CD14-positive monocyte (primary cell): Measurements from ENCODE around the gene SRSF7. TPM values are rescaled to one million over a fixed set of nuclear protein-coding genes. Genes with fewer than 3 reads are reported as not detected.

Experiments used
- DNase-seq, 3 donors: peaks; one replicate each; pipeline ENCODE4 v3.0.0-alpha.2; 2011 to 2022
- H2AFZ ChIP-seq: 2 replicates; pipeline ENCODE4 v1.6.0; 2012; ENCODE audit warnings: mild to moderate bottlenecking, low read depth, low read length, inconsistent platforms; ENCODE audit not compliant: insufficient read depth, poor library complexity, severe bottlenecking
- H3K27ac ChIP-seq, 2 donors: 1 replicate in 1 of 2; 2 replicates in 1 of 2; pipeline ENCODE4 v1.5.1; 2012 to 2013; ENCODE audit warnings: low read length in 2 of 2, control low read depth in 1 of 2, inconsistent platforms in 1 of 2, low read depth in 1 of 2, mild to moderate bottlenecking in 1 of 2
- H3K27me3 ChIP-seq, 2 donors: one replicate each; pipeline versions ENCODE4 v1.6.0 to v1.6.1; 2011 to 2013; ENCODE audit warnings: low read length in 2 of 2; ENCODE audit not compliant: control insufficient read depth in 2 of 2, insufficient read depth in 2 of 2
- H3K36me3 ChIP-seq, 2 donors: replicated peaks in 1 of 2; 1 replicate in 1 of 2; 2 replicates in 1 of 2; pipeline versions ENCODE4 v1.5.1 to v1.6.1; 2012 to 2013; ENCODE audit warnings: low read length in 2 of 2, control low read depth in 1 of 2, inconsistent platforms in 1 of 2, mild to moderate bottlenecking in 1 of 2; ENCODE audit not compliant: insufficient read depth in 2 of 2, control insufficient read depth in 1 of 2
- H3K4me1 ChIP-seq, 2 donors: 1 replicate in 1 of 2; 2 replicates in 1 of 2; pipeline versions ENCODE4 v1.5.1 to v1.6.1; 2012 to 2013; ENCODE audit warnings: low read length in 2 of 2, control low read depth in 1 of 2, inconsistent platforms in 1 of 2, mild to moderate bottlenecking in 1 of 2, moderate library complexity in 1 of 2; ENCODE audit not compliant: insufficient read depth in 2 of 2, control insufficient read depth in 1 of 2
- H3K4me2 ChIP-seq: replicated peaks from 2 replicates; pipeline ENCODE3; 2012; ENCODE audit warnings: low read length, moderate library complexity, mild to moderate bottlenecking; ENCODE audit not compliant: poor library complexity, severe bottlenecking; ENCODE audit errors: extremely low read depth
- H3K4me3 ChIP-seq, 3 experiments: fragments of 200-600 bp in 1 of 3; sonication (generic) in 1 of 3; replicated peaks in 1 of 3; 1 replicate in 2 of 3; 2 replicates in 1 of 3; pipeline ENCODE4 v1.5.1; 2011 to 2013; ENCODE audit warnings: low read length in 3 of 3, mild to moderate bottlenecking in 3 of 3, control low read depth in 2 of 3, low read depth in 2 of 3, inconsistent platforms in 1 of 3, moderate library complexity in 1 of 3
- H3K79me2 ChIP-seq: 2 replicates; pipeline ENCODE4 v1.6.0; 2012; ENCODE audit warnings: mild to moderate bottlenecking, control low read depth, inconsistent platforms, low read length, moderate library complexity; ENCODE audit not compliant: insufficient read depth
- H3K9ac ChIP-seq: 2 replicates; pipeline ENCODE4 v1.6.0; 2017; ENCODE audit warnings: low read length, mild to moderate bottlenecking; ENCODE audit not compliant: insufficient read depth, poor library complexity, severe bottlenecking
- H3K9me3 ChIP-seq, 2 donors: replicated peaks in 1 of 2; 1 replicate in 1 of 2; 2 replicates in 1 of 2; pipeline versions ENCODE4 v1.5.1 to v1.6.1; 2012 to 2013; ENCODE audit warnings: low read length in 2 of 2, control low read depth in 1 of 2; ENCODE audit not compliant: control insufficient read depth in 1 of 2, insufficient read depth in 1 of 2
- H4K20me1 ChIP-seq: 2 replicates; pipeline ENCODE4 v1.6.0; 2012; ENCODE audit warnings: mild to moderate bottlenecking, low read length, control low read depth, moderate library complexity; ENCODE audit not compliant: insufficient read depth
- H3K27ac Mint-ChIP-seq, 7 donors: one replicate each; pipeline ENCODE4 v1.8.0; 2020; ENCODE audit warnings: mild to moderate bottlenecking in 7 of 7, mixed read lengths in 7 of 7, moderate library complexity in 6 of 7, inconsistent platforms in 2 of 7
- H3K27me3 Mint-ChIP-seq, 3 donors: one replicate each; pipeline ENCODE4 v1.8.0; 2021 to 2022; ENCODE audit warnings: low read depth in 3 of 3, mild to moderate bottlenecking in 3 of 3, mixed read lengths in 3 of 3, moderate library complexity in 3 of 3, inconsistent platforms in 1 of 3
- H3K36me3 Mint-ChIP-seq, 2 donors: one replicate each; pipeline ENCODE4 v1.8.0; 2020; ENCODE audit warnings: mixed read lengths in 2 of 2, inconsistent platforms in 1 of 2, mild to moderate bottlenecking in 1 of 2
- H3K4me1 Mint-ChIP-seq: one replicate; pipeline ENCODE4 v1.8.0; 2020; ENCODE audit warnings: mild to moderate bottlenecking, mixed read lengths
- H3K4me3 Mint-ChIP-seq, 2 donors: one replicate each; pipeline ENCODE4 v1.8.0; 2020; ENCODE audit warnings: mild to moderate bottlenecking in 2 of 2, mixed read lengths in 2 of 2, moderate library complexity in 1 of 2
- H3K9me3 Mint-ChIP-seq, 7 donors: one replicate each; pipeline ENCODE4 v1.8.0; 2020 to 2022; ENCODE audit warnings: mixed read lengths in 7 of 7, mild to moderate bottlenecking in 6 of 7, moderate library complexity in 6 of 7, inconsistent platforms in 2 of 7
- WGBS: methylation state at CpG from one replicate; pipeline ENCODE4 v1.1.5; 2013; ENCODE audit warnings: missing lambda C conversion rate; ENCODE audit not compliant: insufficient coverage; 5-methylcytosine and 5-hydroxymethylcytosine counted together
- intact Hi-C, 2 donors: fragments of 100-400 bp; cut with micrococcal nuclease; formaldehyde crosslinking; loops; one replicate each; pipeline versions ENCODE4 v1.15.0 to v1.15.1; 2023
- polyA plus RNA-seq, 3 donors: library from polyadenylated mRNA; depleted of rRNA in 1 of 3; unstranded in 2 of 3; stranded (reverse) in 1 of 3; fragments of 300-500 nt in 2 of 3; fragments of >200 nt in 1 of 3; fragmentation: Illumina TruSeq in 2 of 3; gene quantifications; 1 replicate in 2 of 3; 2 replicates in 1 of 3; pipeline ENCODE4 v1.2.3, GENCODE V29; 2012 to 2021
- TF ChIP-seq, protein P1 (sequence below): fragments of 200-600 bp; IDR thresholded peaks from one replicate; pipeline ENCODE4 v1.8.0; 2022; ENCODE audit warnings: antibody characterized with exemption, mild to moderate bottlenecking

The SRSF7 gene
- polyA plus RNA-seq, 3 donors = 226 to 299 (median 246) TPM

DNA sequence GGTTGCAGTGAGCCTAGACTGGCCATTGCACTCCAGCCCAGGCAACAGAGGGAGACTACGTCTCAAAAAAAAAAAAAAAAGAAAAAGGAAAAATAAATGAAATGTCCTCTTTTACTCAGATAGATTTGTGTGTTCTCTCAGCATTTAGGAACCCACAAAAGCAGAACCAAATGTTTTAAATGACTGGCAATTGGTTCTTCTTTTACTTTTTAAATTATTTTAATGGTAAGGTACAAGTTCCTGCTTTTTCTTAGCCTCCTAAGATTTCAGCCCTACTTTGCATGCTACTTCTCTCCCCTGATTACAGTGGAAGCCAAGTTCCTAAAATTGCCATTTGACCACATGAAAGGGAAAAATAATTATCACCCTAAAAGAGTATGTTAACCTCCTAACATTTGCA, 23.5 kb downstream of the SRSF7 start:
- no peaks in the 10 kb centered on the region for H3K27me3 ChIP-seq
- peaks cover 6 to 33% of the 10 kb centered on the region in 2 donors for H3K36me3 ChIP-seq
- H3K4me3 ChIP-seq = no peak overlapping the region
- H3K27ac ChIP-seq = no peak overlapping the region
- intact Hi-C loops = loop anchor here (1.0 to 5.0 kb wide), 2 partner anchors 17 to 145 kb away; no protein-coding TSS in a partner anchor
- H3K79me2 ChIP-seq = no peaks in the 10 kb centered on the region
- no peak overlapping the region for H2AFZ ChIP-seq
- H3K9me3 Mint-ChIP-seq = no peaks in the 10 kb centered on the region
- WGBS = no CpG with 5 or more reads among the region's 1 CpG
- H3K27ac Mint-ChIP-seq = peak overlapping the region in 4 of 7 donors; percentile 30 to 61 (median 44)
- no peak overlapping the region for H3K4me2 ChIP-seq
- H3K27me3 Mint-ChIP-seq = peaks cover 0 to 2% (median 2%) of the 10 kb centered on the region in 3 donors
- no peaks in the 10 kb centered on the region for H4K20me1 ChIP-seq
- no peak for DNase-seq
- no peak overlapping the region for H3K4me3 Mint-ChIP-seq
- TF ChIP-seq, protein P1, sequence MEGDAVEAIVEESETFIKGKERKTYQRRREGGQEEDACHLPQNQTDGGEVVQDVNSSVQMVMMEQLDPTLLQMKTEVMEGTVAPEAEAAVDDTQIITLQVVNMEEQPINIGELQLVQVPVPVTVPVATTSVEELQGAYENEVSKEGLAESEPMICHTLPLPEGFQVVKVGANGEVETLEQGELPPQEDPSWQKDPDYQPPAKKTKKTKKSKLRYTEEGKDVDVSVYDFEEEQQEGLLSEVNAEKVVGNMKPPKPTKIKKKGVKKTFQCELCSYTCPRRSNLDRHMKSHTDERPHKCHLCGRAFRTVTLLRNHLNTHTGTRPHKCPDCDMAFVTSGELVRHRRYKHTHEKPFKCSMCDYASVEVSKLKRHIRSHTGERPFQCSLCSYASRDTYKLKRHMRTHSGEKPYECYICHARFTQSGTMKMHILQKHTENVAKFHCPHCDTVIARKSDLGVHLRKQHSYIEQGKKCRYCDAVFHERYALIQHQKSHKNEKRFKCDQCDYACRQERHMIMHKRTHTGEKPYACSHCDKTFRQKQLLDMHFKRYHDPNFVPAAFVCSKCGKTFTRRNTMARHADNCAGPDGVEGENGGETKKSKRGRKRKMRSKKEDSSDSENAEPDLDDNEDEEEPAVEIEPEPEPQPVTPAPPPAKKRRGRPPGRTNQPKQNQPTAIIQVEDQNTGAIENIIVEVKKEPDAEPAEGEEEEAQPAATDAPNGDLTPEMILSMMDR = no peak
- H3K4me1 ChIP-seq = peaks cover 12 to 14% of the 10 kb centered on the region in 2 donors
- H3K4me1 Mint-ChIP-seq = peaks cover 12% of the 10 kb centered on the region
- H3K9me3 ChIP-seq = no peaks in the 10 kb centered on the region
- no peak overlapping the region for H3K9ac ChIP-seq
- peaks cover 35 to 37% of the 10 kb centered on the region in 2 donors for H3K36me3 Mint-ChIP-seq

DNA sequence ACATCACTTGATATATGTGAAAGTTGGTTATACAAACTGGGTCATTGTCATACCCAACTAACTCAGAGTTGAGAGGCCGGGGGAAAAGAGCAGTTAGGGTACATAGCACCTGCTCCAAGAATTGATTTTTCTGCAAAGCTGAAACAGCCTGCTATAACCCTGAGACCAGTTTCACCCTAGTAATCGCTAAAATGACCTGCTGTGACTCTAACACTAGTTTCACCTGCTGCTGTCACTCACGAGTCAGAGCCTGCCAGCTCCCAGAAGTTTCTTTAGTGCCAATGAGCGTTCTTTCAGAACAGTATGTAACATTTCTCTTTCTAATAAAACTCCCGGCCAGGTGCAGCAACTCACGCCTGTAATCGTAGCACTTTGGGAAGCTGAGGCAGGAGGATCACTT, 28.0 kb downstream of the SRSF7 start:
- peaks cover 20 to 31% of the 10 kb centered on the region in 2 donors for H3K4me1 ChIP-seq
- no peaks in the 10 kb centered on the region for H3K27me3 ChIP-seq
- WGBS = 95% methylated on average over 2 of the region's 7 CpGs
- peak overlapping the region in 1 of 7 donors; percentile 31 for H3K27ac Mint-ChIP-seq
- H4K20me1 ChIP-seq = no peaks in the 10 kb centered on the region
- H3K4me3 ChIP-seq = no peak overlapping the region
- peaks cover 0 to 8% (median 7%) of the 10 kb centered on the region in 7 donors for H3K9me3 Mint-ChIP-seq
- H3K4me3 Mint-ChIP-seq = no peak overlapping the region
- H3K36me3 ChIP-seq = no peaks in the 10 kb centered on the region
- no peak overlapping the region for H3K4me2 ChIP-seq
- H3K79me2 ChIP-seq = no peaks in the 10 kb centered on the region
- H3K9ac ChIP-seq = no peak overlapping the region
- DNase-seq = no peak
- no peak overlapping the region for H2AFZ ChIP-seq
- TF ChIP-seq, protein P1 = no peak
- intact Hi-C loops = no loop called here
- H3K27ac ChIP-seq = no peak overlapping the region
- peaks cover 0 to 3% of the 10 kb centered on the region in 2 donors for H3K9me3 ChIP-seq
- peaks cover 36% of the 10 kb centered on the region for H3K4me1 Mint-ChIP-seq
- peaks cover 0 to 6% (median 0%) of the 10 kb centered on the region in 3 donors for H3K27me3 Mint-ChIP-seq
- H3K36me3 Mint-ChIP-seq = peaks cover 17 to 22% of the 10 kb centered on the region in 2 donors
